Measurements from ENCODE around the gene VKORC1L1.
"Not testable (repeated sequence)": the region's sequence is repeated elsewhere in the genome, so short reads cannot be mapped to it uniquely, and the experiment has no call there.

- not testable (repeated sequence) for TF ChIP-seq CTCF, POLR2A (IDR thresholded peaks at IDR 0.05)
Measured at GRCh38 chr7:65994984-65995383, 122.1 kb downstream of the VKORC1L1 start.

Data from adrenal gland (tissue), 5 donors.